C4-2B (cell line): Measurements from ENCODE around the gene DOCK3.

Source experiments
- CTCF ChIP-seq: fragments of 450-650 bp; conservative IDR thresholded peaks from 2 replicates; pipeline ENCODE4 v1.5.1; 2017; ENCODE audit warnings: mild to moderate bottlenecking
- ZFX ChIP-seq: fragments of 450-650 bp; IDR thresholded peaks from 2 replicates; pipeline ENCODE4 v1.6.1; 2017

GRCh38 chr3:51354731-51355615 lies 680.2 kb downstream of the DOCK3 start:
- no peak for TF ChIP-seq CTCF
- no peak for TF ChIP-seq ZFX
